Measurements from ENCODE around the gene ZNF385D.

The ZNF385D gene

GRCh38 chr3:21638488-21638887, 112.5 kb downstream of the ZNF385D start:
- no peak overlapping the region for H3K27ac ChIP-seq
- TF ChIP-seq POLR2AphosphoS5 (IDR thresholded peaks at IDR 0.05; ENCODE audit: borderline replicate concordance, low read depth, low read length) (no peak), EZH2 (IDR thresholded peaks at IDR 0.05) (no peak), FOXP2 (optimal IDR thresholded peaks at IDR 0.05; ENCODE audit: control extremely low read depth, extremely low read length, insufficient read depth) (no peak)
- no peaks in the 10 kb centered on the region for H3K36me3 ChIP-seq (ENCODE audit: insufficient read depth, low read length)
- no peaks in the 10 kb centered on the region for H3K9me3 ChIP-seq (ENCODE audit: low read depth, low read length)
- H3K4me3 ChIP-seq: no peak overlapping the region
- no peak for DNase-seq (ENCODE audit: low read depth, low spot score)
- H3K9ac ChIP-seq (ENCODE audit: insufficient read length): no peak overlapping the region

GRCh38 chr3:21634112-21634511, 116.9 kb downstream of the ZNF385D start:
- Histone ChIP-seq H3K27ac (no peak overlapping the region), H3K4me3 (no peak overlapping the region), H3K36me3 (ENCODE audit: insufficient read depth, low read length) (no peaks in the 10 kb centered on the region), H3K9me3 (ENCODE audit: low read depth, low read length) (no peaks in the 10 kb centered on the region), H3K9ac (ENCODE audit: insufficient read length) (no peak overlapping the region)
- no peak for TF ChIP-seq EZH2 (IDR thresholded peaks at IDR 0.05)
- TF ChIP-seq FOXP2 (optimal IDR thresholded peaks at IDR 0.05; ENCODE audit: control extremely low read depth, extremely low read length, insufficient read depth): no peak
- TF ChIP-seq POLR2AphosphoS5 (IDR thresholded peaks at IDR 0.05; ENCODE audit: borderline replicate concordance, low read depth, low read length): no peak
- no peak for DNase-seq (ENCODE audit: low read depth, low spot score)

GRCh38 chr3:21624524-21624923, 126.5 kb downstream of the ZNF385D start:
- Histone ChIP-seq H3K27ac (no peak overlapping the region), H3K9ac (ENCODE audit: insufficient read length) (no peak overlapping the region), H3K4me3 (no peak overlapping the region), H3K36me3 (ENCODE audit: insufficient read depth, low read length) (no peaks in the 10 kb centered on the region), H3K9me3 (ENCODE audit: low read depth, low read length) (no peaks in the 10 kb centered on the region)
- no peak for DNase-seq (ENCODE audit: low read depth, low spot score)
- TF ChIP-seq EZH2 (IDR thresholded peaks at IDR 0.05): no peak
- no peak for TF ChIP-seq POLR2AphosphoS5 (IDR thresholded peaks at IDR 0.05; ENCODE audit: borderline replicate concordance, low read depth, low read length)
- TF ChIP-seq FOXP2 (optimal IDR thresholded peaks at IDR 0.05; ENCODE audit: control extremely low read depth, extremely low read length, insufficient read depth): no peak

GRCh38 chr3:21621181-21621651, 129.8 kb downstream of the ZNF385D start:
- DNase-seq (ENCODE audit: low read depth, low spot score): no peak
- no peak overlapping the region for H3K9ac ChIP-seq (ENCODE audit: insufficient read length)
- TF ChIP-seq EZH2 (IDR thresholded peaks at IDR 0.05): no peak
- no peak for TF ChIP-seq FOXP2 (optimal IDR thresholded peaks at IDR 0.05; ENCODE audit: control extremely low read depth, extremely low read length, insufficient read depth)
- no peak for TF ChIP-seq POLR2AphosphoS5 (IDR thresholded peaks at IDR 0.05; ENCODE audit: borderline replicate concordance, low read depth, low read length)

GRCh38 chr3:21620511-21621155, 130.4 kb downstream of the ZNF385D start:
- Histone ChIP-seq H3K4me3 (no peak overlapping the region), H3K9me3 (ENCODE audit: low read depth, low read length) (no peaks in the 10 kb centered on the region), H3K9ac (ENCODE audit: insufficient read length) (no peak overlapping the region), H3K36me3 (ENCODE audit: insufficient read depth, low read length) (no peaks in the 10 kb centered on the region), H3K27ac (no peak overlapping the region)
- DNase-seq (ENCODE audit: low read depth, low spot score): no peak
- TF ChIP-seq FOXP2 (optimal IDR thresholded peaks at IDR 0.05; ENCODE audit: control extremely low read depth, extremely low read length, insufficient read depth): no peak
- TF ChIP-seq POLR2AphosphoS5 (IDR thresholded peaks at IDR 0.05; ENCODE audit: borderline replicate concordance, low read depth, low read length): no peak
- no peak for TF ChIP-seq EZH2 (IDR thresholded peaks at IDR 0.05)

More at GRCh38 chr3:21621181-21621651, 129.8 kb downstream of the ZNF385D start:
- no peaks in the 10 kb centered on the region for H3K36me3 ChIP-seq (ENCODE audit: insufficient read depth, low read length)
- no peak overlapping the region for H3K27ac ChIP-seq
- no peaks in the 10 kb centered on the region for H3K9me3 ChIP-seq (ENCODE audit: low read depth, low read length)
- H3K4me3 ChIP-seq: no peak overlapping the region

GRCh38 chr3:21618695-21619094, 132.3 kb downstream of the ZNF385D start:
- no peaks in the 10 kb centered on the region for H3K36me3 ChIP-seq (ENCODE audit: insufficient read depth, low read length)
- H3K9me3 ChIP-seq (ENCODE audit: low read depth, low read length): no peaks in the 10 kb centered on the region
- TF ChIP-seq POLR2AphosphoS5 (IDR thresholded peaks at IDR 0.05; ENCODE audit: borderline replicate concordance, low read depth, low read length): no peak
- no peak for TF ChIP-seq EZH2 (IDR thresholded peaks at IDR 0.05)
- TF ChIP-seq FOXP2 (optimal IDR thresholded peaks at IDR 0.05; ENCODE audit: control extremely low read depth, extremely low read length, insufficient read depth): no peak
- no peak overlapping the region for H3K27ac ChIP-seq
- H3K4me3 ChIP-seq: no peak overlapping the region
- no peak for DNase-seq (ENCODE audit: low read depth, low spot score)
- no peak overlapping the region for H3K9ac ChIP-seq (ENCODE audit: insufficient read length)

GRCh38 chr3:21613372-21614070, 137.5 kb downstream of the ZNF385D start:
- DNase-seq (ENCODE audit: low read depth, low spot score): no peak
- Histone ChIP-seq H3K9ac (ENCODE audit: insufficient read length) (no peak overlapping the region), H3K9me3 (ENCODE audit: low read depth, low read length) (no peaks in the 10 kb centered on the region), H3K27ac (no peak overlapping the region), H3K36me3 (ENCODE audit: insufficient read depth, low read length) (no peaks in the 10 kb centered on the region), H3K4me3 (no peak overlapping the region)
- TF ChIP-seq FOXP2 (optimal IDR thresholded peaks at IDR 0.05; ENCODE audit: control extremely low read depth, extremely low read length, insufficient read depth) (no peak), EZH2 (IDR thresholded peaks at IDR 0.05) (no peak), POLR2AphosphoS5 (IDR thresholded peaks at IDR 0.05; ENCODE audit: borderline replicate concordance, low read depth, low read length) (no peak)

GRCh38 chr3:21601178-21601577, 149.8 kb downstream of the ZNF385D start:
- TF ChIP-seq EZH2 (IDR thresholded peaks at IDR 0.05) (no peak), POLR2AphosphoS5 (IDR thresholded peaks at IDR 0.05; ENCODE audit: borderline replicate concordance, low read depth, low read length) (no peak), FOXP2 (optimal IDR thresholded peaks at IDR 0.05; ENCODE audit: control extremely low read depth, extremely low read length, insufficient read depth) (no peak)
- no peak overlapping the region for H3K4me3 ChIP-seq
- no peaks in the 10 kb centered on the region for H3K36me3 ChIP-seq (ENCODE audit: insufficient read depth, low read length)
- H3K9ac ChIP-seq (ENCODE audit: insufficient read length): no peak overlapping the region
- H3K27ac ChIP-seq: no peak overlapping the region
- H3K9me3 ChIP-seq (ENCODE audit: low read depth, low read length): no peaks in the 10 kb centered on the region
- no peak for DNase-seq (ENCODE audit: low read depth, low spot score)

All from SK-N-MC (cell line).